Nephron progenitor cell (in vitro differentiated cells): ENCODE measurements around the gene NFIA.

Experiments used
- DNase-seq: peaks from one replicate; pipeline ENCODE4 v3.0.0; 2021
- H3K27ac Mint-ChIP-seq: 2 replicates; pipeline ENCODE4 v1.8.0; 2021; ENCODE audit warnings: mild to moderate bottlenecking, moderate library complexity, mixed read lengths
- H3K27me3 Mint-ChIP-seq: 2 replicates; pipeline ENCODE4 v1.8.0; 2021; ENCODE audit warnings: mild to moderate bottlenecking, low read depth, mixed read lengths; ENCODE audit not compliant: poor library complexity
- H3K36me3 Mint-ChIP-seq: 2 replicates; pipeline ENCODE4 v1.8.0; 2021; ENCODE audit warnings: low read depth, mixed read lengths
- H3K4me1 Mint-ChIP-seq: 2 replicates; pipeline ENCODE4 v1.8.0; 2021; ENCODE audit warnings: mixed read lengths
- H3K4me3 Mint-ChIP-seq: 2 replicates; pipeline ENCODE4 v1.8.0; 2021; ENCODE audit warnings: mild to moderate bottlenecking, moderate library complexity, mixed read lengths
- H3K9me3 Mint-ChIP-seq: 2 replicates; pipeline ENCODE4 v1.8.0; 2021; ENCODE audit warnings: mild to moderate bottlenecking, moderate library complexity, mixed read lengths
- TF ChIP-seq, protein P1 (sequence below): fragments of 200-600 bp; sonication (generic); IDR thresholded peaks from 2 replicates; pipeline ENCODE4 v1.5.0; 2021; ENCODE audit warnings: antibody characterized with exemption

The NFIA gene

DNA sequence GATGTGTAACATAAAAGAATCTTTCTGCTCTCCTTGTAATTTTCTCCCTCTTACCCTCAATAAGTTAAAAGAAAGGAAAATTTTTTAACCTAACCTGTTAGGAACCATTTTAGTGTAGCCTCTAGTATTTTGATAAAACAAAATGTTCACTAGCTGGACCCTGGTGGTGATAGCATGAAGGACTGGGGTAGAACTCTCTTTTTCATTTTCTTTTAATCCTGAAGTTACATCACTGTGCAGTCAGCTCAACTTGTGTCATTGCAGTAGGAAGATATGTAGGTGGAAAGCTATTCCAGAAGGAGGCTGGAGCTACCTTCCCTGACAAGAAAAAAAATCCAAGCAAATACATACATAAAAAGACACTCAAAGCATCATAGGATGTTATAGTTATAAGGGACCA lies 39.3 kb downstream of the NFIA start:
- Mint-ChIP-seq H3K27me3 (peaks cover 24% of the 10 kb centered on the region), H3K27ac (no peak overlapping the region), H3K36me3 (no peaks in the 10 kb centered on the region), H3K4me1 (peaks cover 6% of the 10 kb centered on the region), H3K4me3 (no peak overlapping the region), H3K9me3 (no peaks in the 10 kb centered on the region)
- no peak for DNase-seq
- TF ChIP-seq, protein P1, sequence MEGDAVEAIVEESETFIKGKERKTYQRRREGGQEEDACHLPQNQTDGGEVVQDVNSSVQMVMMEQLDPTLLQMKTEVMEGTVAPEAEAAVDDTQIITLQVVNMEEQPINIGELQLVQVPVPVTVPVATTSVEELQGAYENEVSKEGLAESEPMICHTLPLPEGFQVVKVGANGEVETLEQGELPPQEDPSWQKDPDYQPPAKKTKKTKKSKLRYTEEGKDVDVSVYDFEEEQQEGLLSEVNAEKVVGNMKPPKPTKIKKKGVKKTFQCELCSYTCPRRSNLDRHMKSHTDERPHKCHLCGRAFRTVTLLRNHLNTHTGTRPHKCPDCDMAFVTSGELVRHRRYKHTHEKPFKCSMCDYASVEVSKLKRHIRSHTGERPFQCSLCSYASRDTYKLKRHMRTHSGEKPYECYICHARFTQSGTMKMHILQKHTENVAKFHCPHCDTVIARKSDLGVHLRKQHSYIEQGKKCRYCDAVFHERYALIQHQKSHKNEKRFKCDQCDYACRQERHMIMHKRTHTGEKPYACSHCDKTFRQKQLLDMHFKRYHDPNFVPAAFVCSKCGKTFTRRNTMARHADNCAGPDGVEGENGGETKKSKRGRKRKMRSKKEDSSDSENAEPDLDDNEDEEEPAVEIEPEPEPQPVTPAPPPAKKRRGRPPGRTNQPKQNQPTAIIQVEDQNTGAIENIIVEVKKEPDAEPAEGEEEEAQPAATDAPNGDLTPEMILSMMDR, result no peak

DNA sequence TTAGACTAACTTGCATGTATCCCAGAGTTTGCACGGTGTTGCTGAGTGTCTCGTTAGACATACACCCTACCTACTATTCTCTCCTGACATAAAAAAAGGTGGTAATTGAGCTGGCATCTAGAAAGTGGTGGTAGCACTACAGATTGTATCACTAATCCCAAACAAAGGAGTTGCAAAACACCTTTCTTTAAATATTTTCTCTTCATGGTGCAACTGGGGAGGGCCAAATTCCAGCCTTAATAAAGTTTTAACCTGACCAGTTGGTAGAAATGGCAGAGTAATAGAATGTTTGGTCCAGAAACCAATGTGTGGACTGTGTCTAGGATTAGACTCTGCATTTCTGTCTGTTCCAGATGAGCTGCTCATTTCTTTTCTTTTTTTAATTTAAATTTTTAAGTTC lies 40.0 kb downstream of the NFIA start:
- no peak for DNase-seq
- no peak overlapping the region for H3K4me3 Mint-ChIP-seq
- H3K27ac Mint-ChIP-seq, result no peak overlapping the region
- H3K27me3 Mint-ChIP-seq, result peaks cover 23% of the 10 kb centered on the region
- no peaks in the 10 kb centered on the region for H3K9me3 Mint-ChIP-seq
- peaks cover 6% of the 10 kb centered on the region for H3K4me1 Mint-ChIP-seq
- TF ChIP-seq, protein P1, result no peak
- H3K36me3 Mint-ChIP-seq, result no peaks in the 10 kb centered on the region

DNA sequence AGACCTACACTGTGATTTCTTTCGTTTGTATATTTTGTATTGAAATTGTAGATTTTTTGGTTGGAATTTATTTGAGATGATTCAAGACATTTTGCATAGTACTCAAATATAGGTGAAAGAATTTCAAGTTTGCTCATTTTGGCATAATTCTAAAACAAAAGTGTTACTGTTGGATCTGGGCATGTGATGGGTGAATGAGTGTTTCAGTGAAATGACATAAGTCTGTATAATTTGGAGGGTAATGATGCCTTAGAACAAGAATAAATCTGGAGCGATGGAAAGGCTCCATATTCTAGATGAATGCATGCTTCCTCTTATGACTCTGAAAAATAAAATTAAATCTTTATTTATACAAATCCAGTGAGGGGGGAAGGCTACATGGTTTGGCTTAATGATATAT lies 41.0 kb downstream of the NFIA start:
- Mint-ChIP-seq H3K27ac (no peak overlapping the region), H3K36me3 (no peaks in the 10 kb centered on the region), H3K27me3 (peaks cover 23% of the 10 kb centered on the region), H3K4me1 (peaks cover 6% of the 10 kb centered on the region), H3K4me3 (no peak overlapping the region), H3K9me3 (no peaks in the 10 kb centered on the region)
- TF ChIP-seq, protein P1, result no peak
- DNase-seq, result no peak

DNA sequence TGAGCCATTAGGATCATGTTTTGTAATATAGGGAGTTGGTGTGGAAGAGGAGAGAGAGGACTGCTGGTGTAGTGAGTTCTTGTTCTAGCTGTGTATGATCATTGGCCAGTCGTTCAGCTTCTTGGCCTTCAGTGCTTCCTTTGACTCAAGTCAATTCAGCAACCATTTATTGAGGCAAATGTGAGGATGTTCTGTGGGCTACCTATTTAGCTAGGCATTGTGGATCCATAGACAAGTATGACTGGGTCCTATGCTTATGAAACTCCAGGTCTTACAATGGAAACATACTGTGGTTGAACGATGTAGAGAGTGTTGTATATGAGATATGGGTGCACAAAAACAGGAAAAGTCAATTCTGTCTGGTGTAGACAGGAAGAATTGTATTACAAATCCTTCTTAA lies 41.7 kb downstream of the NFIA start:
- Mint-ChIP-seq H3K4me1 (peaks cover 6% of the 10 kb centered on the region), H3K4me3 (no peak overlapping the region), H3K9me3 (no peaks in the 10 kb centered on the region), H3K27ac (no peak overlapping the region), H3K36me3 (no peaks in the 10 kb centered on the region), H3K27me3 (peaks cover 23% of the 10 kb centered on the region)
- no peak for DNase-seq
- TF ChIP-seq, protein P1, result no peak

DNA sequence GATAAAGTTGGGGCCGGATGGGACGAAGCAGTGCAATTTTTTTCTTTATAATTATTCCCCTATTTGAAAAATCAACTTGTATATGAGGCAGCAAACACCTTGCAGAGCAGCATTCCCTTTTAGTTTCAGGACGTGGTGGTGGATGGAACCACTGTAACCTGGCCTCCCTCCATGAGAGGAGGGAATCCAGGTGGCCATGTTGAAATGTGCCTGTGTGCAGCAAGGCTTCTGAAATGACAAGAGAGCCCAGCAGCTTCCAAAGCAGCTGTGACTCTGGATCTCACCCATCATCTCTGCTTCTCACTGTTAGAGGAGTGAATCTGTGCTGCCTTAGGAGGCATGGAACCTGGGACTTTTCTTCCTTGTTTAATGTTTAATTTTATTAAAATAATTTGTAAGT lies 42.3 kb downstream of the NFIA start:
- Mint-ChIP-seq H3K36me3 (no peaks in the 10 kb centered on the region), H3K9me3 (no peaks in the 10 kb centered on the region), H3K4me3 (no peak overlapping the region), H3K4me1 (peaks cover 6% of the 10 kb centered on the region), H3K27ac (no peak overlapping the region), H3K27me3 (peaks cover 27% of the 10 kb centered on the region)
- no peak for DNase-seq
- TF ChIP-seq, protein P1, result no peak

DNA sequence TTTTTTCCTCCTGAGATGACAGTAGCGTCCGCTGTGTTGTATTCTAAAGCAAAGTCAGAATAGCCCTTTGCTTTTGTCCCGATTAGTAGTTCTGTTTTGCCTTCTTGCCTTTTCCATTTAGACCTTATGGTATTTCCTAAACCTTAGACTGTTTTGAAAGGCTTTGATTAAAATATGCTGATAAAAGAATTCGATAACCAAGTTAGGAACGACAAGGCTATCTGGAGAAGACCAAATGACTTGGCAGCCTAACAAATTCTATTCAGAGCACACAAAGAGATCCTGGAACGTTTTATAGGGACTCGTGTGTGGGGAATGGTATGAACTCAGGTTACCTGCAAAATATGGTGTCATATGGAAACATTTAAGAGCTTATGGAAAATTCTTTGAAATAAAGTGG lies 42.9 kb downstream of the NFIA start:
- TF ChIP-seq, protein P1, result no peak
- no peaks in the 10 kb centered on the region for H3K9me3 Mint-ChIP-seq
- H3K4me3 Mint-ChIP-seq, result no peak overlapping the region
- DNase-seq, result no peak
- H3K27me3 Mint-ChIP-seq, result peaks cover 33% of the 10 kb centered on the region
- no peaks in the 10 kb centered on the region for H3K36me3 Mint-ChIP-seq
- H3K4me1 Mint-ChIP-seq, result peaks cover 6% of the 10 kb centered on the region
- no peak overlapping the region for H3K27ac Mint-ChIP-seq
